Bronchial epithelial cell (primary cell): Measurements from ENCODE around the gene RCE1. TPM values are rescaled to one million over a fixed set of nuclear protein-coding genes. Genes with fewer than 3 reads are reported as not detected.
A peak's percentile ranks its signal among the peaks of the same experiment; 100 is the strongest.

Experiments used
- DNase-seq: peaks from one replicate; pipeline ENCODE4 v3.0.0-alpha.2; 2010; ENCODE audit warnings: low read depth
- FAIRE-seq: peaks from 2 replicates; lab custom pipeline; 2011; peaks lifted over from hg19 to GRCh38; lab: Jason Lieb, UNC
- H3K27me3 ChIP-seq: 2 replicates; pipeline ENCODE4 v1.5.1; 2011; ENCODE audit warnings: low read length; ENCODE audit not compliant: control insufficient read depth, insufficient read depth
- H3K36me3 ChIP-seq: 2 replicates; pipeline ENCODE4 v1.5.1; 2011; ENCODE audit warnings: low read length; ENCODE audit not compliant: control insufficient read depth, insufficient read depth
- H3K4me3 ChIP-seq: 2 replicates; pipeline ENCODE4 v1.5.1; 2011; ENCODE audit warnings: mild to moderate bottlenecking, low read depth, low read length, control low read depth
- CTCF ChIP-seq: IDR thresholded peaks from 2 replicates; pipeline ENCODE4 v1.5.1; 2011; ENCODE audit warnings: mild to moderate bottlenecking, moderate library complexity, low read length, control low read depth, inconsistent platforms; ENCODE audit not compliant: insufficient read depth, severe bottlenecking
- total RNA-seq: library from RNA; depleted of rRNA; stranded (reverse); fragments of >200 nt; gene quantifications from 2 replicates; pipeline ENCODE4 v1.2.1, GENCODE V29; 2014

RCE1 gene
- total RNA-seq, 1 donor from 2014 or later = 17.4 TPM

- TF ChIP-seq CTCF = no peak
- DNase-seq (no peak), FAIRE-seq (no peak)
- no peak overlapping the region for H3K4me3 ChIP-seq
- H3K36me3 ChIP-seq = peaks cover 6% of the 10 kb centered on the region
- H3K27me3 ChIP-seq = no peaks in the 10 kb centered on the region
These were observed 31.0 kb downstream of the RCE1 start for GRCh38 chr11:66874232-66874631.

GRCh38 chr11:66875378-66875777 is 32.1 kb downstream of the RCE1 start:
- H3K36me3 ChIP-seq = peaks cover 6% of the 10 kb centered on the region

GRCh38 chr11:66877588-66878385 is 34.5 kb downstream of the RCE1 start:
- no peak for TF ChIP-seq CTCF
- Histone ChIP-seq H3K27me3 (no peaks in the 10 kb centered on the region), H3K36me3 (no peaks in the 10 kb centered on the region), H3K4me3 (no peak overlapping the region)
- FAIRE-seq = no peak
- peak; percentile 67 for DNase-seq

More at GRCh38 chr11:66875378-66875777, 32.1 kb downstream of the RCE1 start:
- FAIRE-seq = no peak
- DNase-seq = no peak
- Histone ChIP-seq H3K4me3 (no peak overlapping the region), H3K27me3 (no peaks in the 10 kb centered on the region)
- no peak for TF ChIP-seq CTCF

GRCh38 chr11:66878474-66878873 is 35.2 kb downstream of the RCE1 start:
- H3K4me3 ChIP-seq = no peak overlapping the region
- H3K36me3 ChIP-seq = no peaks in the 10 kb centered on the region
- TF ChIP-seq CTCF = no peak
- H3K27me3 ChIP-seq = no peaks in the 10 kb centered on the region
- FAIRE-seq (no peak), DNase-seq (no peak)

- TF ChIP-seq CTCF = no peak
- Histone ChIP-seq H3K27me3 (no peaks in the 10 kb centered on the region), H3K4me3 (no peak overlapping the region), H3K36me3 (no peaks in the 10 kb centered on the region)
- peak; percentile 32 for FAIRE-seq
- DNase-seq = no peak
These were observed 35.8 kb downstream of the RCE1 start for GRCh38 chr11:66879000-66879399.
